ENCODE results near the gene FRAS1. TPM values are rescaled to one million over a fixed set of nuclear protein-coding genes. Genes with fewer than 3 reads are reported as not detected.

The FRAS1 gene
- total RNA-seq, 1 experiment from 2014 or later = 0.23 TPM

GRCh38 chr4:78099058-78099457 is 41.9 kb downstream of the FRAS1 start:
- no peaks in the 10 kb centered on the region for H3K36me3 ChIP-seq (ENCODE audit: control insufficient read depth, insufficient read depth, low read length)
- TF ChIP-seq SIN3A (IDR thresholded peaks at IDR 0.05; ENCODE audit: borderline replicate concordance, insufficient read depth, low read depth, low read length) = no peak
- no peak for TF ChIP-seq CTCF (IDR thresholded peaks at IDR 0.05)
- no peak for TF ChIP-seq TCF7L2 (IDR thresholded peaks at IDR 0.05; ENCODE audit: low read depth, low read length)
- TF ChIP-seq, protein P1, sequence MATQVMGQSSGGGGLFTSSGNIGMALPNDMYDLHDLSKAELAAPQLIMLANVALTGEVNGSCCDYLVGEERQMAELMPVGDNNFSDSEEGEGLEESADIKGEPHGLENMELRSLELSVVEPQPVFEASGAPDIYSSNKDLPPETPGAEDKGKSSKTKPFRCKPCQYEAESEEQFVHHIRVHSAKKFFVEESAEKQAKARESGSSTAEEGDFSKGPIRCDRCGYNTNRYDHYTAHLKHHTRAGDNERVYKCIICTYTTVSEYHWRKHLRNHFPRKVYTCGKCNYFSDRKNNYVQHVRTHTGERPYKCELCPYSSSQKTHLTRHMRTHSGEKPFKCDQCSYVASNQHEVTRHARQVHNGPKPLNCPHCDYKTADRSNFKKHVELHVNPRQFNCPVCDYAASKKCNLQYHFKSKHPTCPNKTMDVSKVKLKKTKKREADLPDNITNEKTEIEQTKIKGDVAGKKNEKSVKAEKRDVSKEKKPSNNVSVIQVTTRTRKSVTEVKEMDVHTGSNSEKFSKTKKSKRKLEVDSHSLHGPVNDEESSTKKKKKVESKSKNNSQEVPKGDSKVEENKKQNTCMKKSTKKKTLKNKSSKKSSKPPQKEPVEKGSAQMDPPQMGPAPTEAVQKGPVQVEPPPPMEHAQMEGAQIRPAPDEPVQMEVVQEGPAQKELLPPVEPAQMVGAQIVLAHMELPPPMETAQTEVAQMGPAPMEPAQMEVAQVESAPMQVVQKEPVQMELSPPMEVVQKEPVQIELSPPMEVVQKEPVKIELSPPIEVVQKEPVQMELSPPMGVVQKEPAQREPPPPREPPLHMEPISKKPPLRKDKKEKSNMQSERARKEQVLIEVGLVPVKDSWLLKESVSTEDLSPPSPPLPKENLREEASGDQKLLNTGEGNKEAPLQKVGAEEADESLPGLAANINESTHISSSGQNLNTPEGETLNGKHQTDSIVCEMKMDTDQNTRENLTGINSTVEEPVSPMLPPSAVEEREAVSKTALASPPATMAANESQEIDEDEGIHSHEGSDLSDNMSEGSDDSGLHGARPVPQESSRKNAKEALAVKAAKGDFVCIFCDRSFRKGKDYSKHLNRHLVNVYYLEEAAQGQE (IDR thresholded peaks at IDR 0.05; ENCODE audit: insufficient read depth in 1 of 2, low read depth in 2 of 2, low read length in 1 of 2) = no peak
- TF ChIP-seq POLR2AphosphoS5 (IDR thresholded peaks at IDR 0.05; ENCODE audit: low read depth, low read length) = no peak
- in situ Hi-C loops (cut with HindIII; ENCODE audit: low pct_unique_long_range_greater_than_20kb, low sequenced_read_pairs) = no loop called here
- BruUV-seq (replicated peaks) = no TSS peak
- ChIA-PET POLR2A (no interaction called here), CTCF (no interaction called here)
- H3K9me3 ChIP-seq (ENCODE audit: control insufficient read depth, insufficient read depth, low read depth, low read length) = no peaks in the 10 kb centered on the region
- intact Hi-C loops (cut with micrococcal nuclease; ENCODE audit: unreplicated experiment) = no loop called here
- no peak overlapping the region for H3K27ac ChIP-seq (ENCODE audit: low read length)
- H3K27me3 ChIP-seq (ENCODE audit: control insufficient read depth, insufficient read depth, low read length) = no peaks in the 10 kb centered on the region
- no peak overlapping the region for H3K4me3 ChIP-seq (ENCODE audit: low read depth in 2 of 2, low read length in 2 of 2)
- DNase-seq (ENCODE audit: low read depth, low spot score) (no peak), ATAC-seq (no peak)
- no peaks in the 10 kb centered on the region for H3K4me1 ChIP-seq (ENCODE audit: control insufficient read depth, insufficient read depth, low read length)

DNA sequence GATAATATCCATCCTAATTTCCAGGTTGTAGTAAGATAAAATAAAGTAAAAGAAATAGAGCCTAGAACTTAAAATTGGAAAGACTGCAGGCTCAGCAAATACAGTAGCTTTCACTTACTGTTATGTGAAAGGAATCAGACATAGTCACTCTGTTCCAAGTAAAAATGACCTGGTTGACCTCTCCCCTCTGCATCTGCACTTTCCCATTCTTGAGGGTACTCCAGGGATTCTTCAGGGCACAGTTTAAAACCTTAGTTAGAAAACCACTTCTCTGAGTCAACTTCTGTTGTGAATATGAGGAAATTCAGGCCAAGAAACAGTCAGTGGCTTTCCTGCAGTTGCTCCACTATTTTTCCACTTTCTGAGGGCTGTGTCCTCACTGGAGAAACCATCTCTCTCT is 42.9 kb downstream of the FRAS1 start:
- ChIA-PET POLR2A (no interaction called here), CTCF (no interaction called here)
- intact Hi-C loops (cut with micrococcal nuclease; ENCODE audit: unreplicated experiment) = no loop called here
- Histone ChIP-seq H3K36me3 (ENCODE audit: control insufficient read depth, insufficient read depth, low read length) (no peaks in the 10 kb centered on the region), H3K27ac (ENCODE audit: low read length) (no peak overlapping the region), H3K9me3 (ENCODE audit: control insufficient read depth, insufficient read depth, low read depth, low read length) (no peaks in the 10 kb centered on the region), H3K4me1 (ENCODE audit: control insufficient read depth, insufficient read depth, low read length) (no peaks in the 10 kb centered on the region), H3K4me3 (ENCODE audit: low read depth in 2 of 2, low read length in 2 of 2) (no peak overlapping the region), H3K27me3 (ENCODE audit: control insufficient read depth, insufficient read depth, low read length) (no peaks in the 10 kb centered on the region)
- in situ Hi-C loops (cut with HindIII; ENCODE audit: low pct_unique_long_range_greater_than_20kb, low sequenced_read_pairs) = no loop called here
- ATAC-seq (no peak), DNase-seq (ENCODE audit: low read depth, low spot score) (no peak)
- BruUV-seq (replicated peaks) = no TSS peak
- no peak for TF ChIP-seq CTCF (IDR thresholded peaks at IDR 0.05)
- TF ChIP-seq, protein P1 (IDR thresholded peaks at IDR 0.05; ENCODE audit: insufficient read depth in 1 of 2, low read depth in 2 of 2, low read length in 1 of 2) = no peak

All from Panc1 (cell line).